Right lung (tissue), 10 donors: ENCODE results near the gene STAB1. TPM values are rescaled to one million over a fixed set of nuclear protein-coding genes. Genes with fewer than 3 reads are reported as not detected.

Source experiments
- DNase-seq, 2 donors: peaks; one replicate each; pipeline ENCODE4 v3.0.0-alpha.2; 2013
- long read RNA-seq, 8 donors: transcript quantifications; one replicate each; lab custom pipeline, GENCODE V29; 2026
- polyA plus RNA-seq, 5 donors: library from polyadenylated mRNA; unstranded; fragments of 120-200 nt; gene quantifications; one replicate each; pipeline versions ENCODE4 v1.2.1 to v1.2.3, GENCODE V29; 2013; ENCODE audit warnings: inconsistent platforms in 1 of 5, low replicate concordance in 1 of 5; ENCODE audit not compliant: insufficient read length in 5 of 5, insufficient read depth in 1 of 5

The STAB1 gene, protein sequence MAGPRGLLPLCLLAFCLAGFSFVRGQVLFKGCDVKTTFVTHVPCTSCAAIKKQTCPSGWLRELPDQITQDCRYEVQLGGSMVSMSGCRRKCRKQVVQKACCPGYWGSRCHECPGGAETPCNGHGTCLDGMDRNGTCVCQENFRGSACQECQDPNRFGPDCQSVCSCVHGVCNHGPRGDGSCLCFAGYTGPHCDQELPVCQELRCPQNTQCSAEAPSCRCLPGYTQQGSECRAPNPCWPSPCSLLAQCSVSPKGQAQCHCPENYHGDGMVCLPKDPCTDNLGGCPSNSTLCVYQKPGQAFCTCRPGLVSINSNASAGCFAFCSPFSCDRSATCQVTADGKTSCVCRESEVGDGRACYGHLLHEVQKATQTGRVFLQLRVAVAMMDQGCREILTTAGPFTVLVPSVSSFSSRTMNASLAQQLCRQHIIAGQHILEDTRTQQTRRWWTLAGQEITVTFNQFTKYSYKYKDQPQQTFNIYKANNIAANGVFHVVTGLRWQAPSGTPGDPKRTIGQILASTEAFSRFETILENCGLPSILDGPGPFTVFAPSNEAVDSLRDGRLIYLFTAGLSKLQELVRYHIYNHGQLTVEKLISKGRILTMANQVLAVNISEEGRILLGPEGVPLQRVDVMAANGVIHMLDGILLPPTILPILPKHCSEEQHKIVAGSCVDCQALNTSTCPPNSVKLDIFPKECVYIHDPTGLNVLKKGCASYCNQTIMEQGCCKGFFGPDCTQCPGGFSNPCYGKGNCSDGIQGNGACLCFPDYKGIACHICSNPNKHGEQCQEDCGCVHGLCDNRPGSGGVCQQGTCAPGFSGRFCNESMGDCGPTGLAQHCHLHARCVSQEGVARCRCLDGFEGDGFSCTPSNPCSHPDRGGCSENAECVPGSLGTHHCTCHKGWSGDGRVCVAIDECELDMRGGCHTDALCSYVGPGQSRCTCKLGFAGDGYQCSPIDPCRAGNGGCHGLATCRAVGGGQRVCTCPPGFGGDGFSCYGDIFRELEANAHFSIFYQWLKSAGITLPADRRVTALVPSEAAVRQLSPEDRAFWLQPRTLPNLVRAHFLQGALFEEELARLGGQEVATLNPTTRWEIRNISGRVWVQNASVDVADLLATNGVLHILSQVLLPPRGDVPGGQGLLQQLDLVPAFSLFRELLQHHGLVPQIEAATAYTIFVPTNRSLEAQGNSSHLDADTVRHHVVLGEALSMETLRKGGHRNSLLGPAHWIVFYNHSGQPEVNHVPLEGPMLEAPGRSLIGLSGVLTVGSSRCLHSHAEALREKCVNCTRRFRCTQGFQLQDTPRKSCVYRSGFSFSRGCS (N-terminal part only)
- 10 to 100 TPM; 40.9 to 60.8 (median 43.4) TPM for polyA plus RNA-seq
- long read RNA-seq, donor 1: 0 reads
- long read RNA-seq, donor 2: 0 reads
- long read RNA-seq, donor 3: 0 reads
- long read RNA-seq, donor 4: 0 reads
- long read RNA-seq, donor 5, partial matches to known transcripts: 259 of 384 reads
- long read RNA-seq, donor 5, other reads (novel, unspliced or antisense): 124 of 384 reads
- long read RNA-seq, donor 6, partial matches to known transcripts: 73 of 75 reads
- long read RNA-seq, donor 6, other reads (novel, unspliced or antisense): 0 of 75 reads
- long read RNA-seq, donor 7: 0 reads
- long read RNA-seq, donor 8: 0 reads

DNA sequence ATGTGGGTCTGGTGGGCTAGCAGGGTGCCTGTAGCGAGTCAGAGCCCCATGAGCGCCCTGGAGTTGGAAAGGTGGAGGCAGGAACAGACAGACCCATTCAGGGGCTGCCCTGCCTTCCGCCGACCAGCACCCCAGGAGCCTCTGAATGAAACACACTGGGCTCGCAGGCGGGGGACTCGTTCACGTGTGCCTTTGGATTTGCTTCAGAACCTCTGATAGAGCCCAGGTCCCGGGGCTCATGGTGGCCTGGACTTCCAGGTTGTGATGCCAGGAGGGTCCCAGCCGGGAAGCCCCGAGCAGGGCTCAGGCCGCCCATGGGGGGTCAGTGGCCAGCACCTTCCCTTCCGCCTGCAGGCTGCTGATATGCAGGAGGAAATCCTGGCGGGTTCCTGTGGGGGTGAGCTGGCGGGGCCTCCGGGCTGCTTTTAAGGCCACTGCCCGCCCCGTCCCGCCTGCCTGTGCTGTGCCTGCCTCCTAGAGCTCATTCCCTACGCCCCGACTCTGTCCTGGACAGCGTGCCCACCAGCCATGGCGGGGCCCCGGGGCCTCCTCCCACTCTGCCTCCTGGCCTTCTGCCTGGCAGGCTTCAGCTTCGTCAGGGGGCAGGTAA is at the start of gene STAB1:
Gene STAB1, plus strand, starts transcription at position 453 of the 610 bp plus-strand sequence. Its CDS starts 76 bp downstream, at position 529.
- DNase-seq: peak in 1 of 2 donors; percentile 27

- DNase-seq: no peak
Measured at GRCh38 chr3:52446042-52446441, 49.1 kb upstream of the STAB1 start.

DNA sequence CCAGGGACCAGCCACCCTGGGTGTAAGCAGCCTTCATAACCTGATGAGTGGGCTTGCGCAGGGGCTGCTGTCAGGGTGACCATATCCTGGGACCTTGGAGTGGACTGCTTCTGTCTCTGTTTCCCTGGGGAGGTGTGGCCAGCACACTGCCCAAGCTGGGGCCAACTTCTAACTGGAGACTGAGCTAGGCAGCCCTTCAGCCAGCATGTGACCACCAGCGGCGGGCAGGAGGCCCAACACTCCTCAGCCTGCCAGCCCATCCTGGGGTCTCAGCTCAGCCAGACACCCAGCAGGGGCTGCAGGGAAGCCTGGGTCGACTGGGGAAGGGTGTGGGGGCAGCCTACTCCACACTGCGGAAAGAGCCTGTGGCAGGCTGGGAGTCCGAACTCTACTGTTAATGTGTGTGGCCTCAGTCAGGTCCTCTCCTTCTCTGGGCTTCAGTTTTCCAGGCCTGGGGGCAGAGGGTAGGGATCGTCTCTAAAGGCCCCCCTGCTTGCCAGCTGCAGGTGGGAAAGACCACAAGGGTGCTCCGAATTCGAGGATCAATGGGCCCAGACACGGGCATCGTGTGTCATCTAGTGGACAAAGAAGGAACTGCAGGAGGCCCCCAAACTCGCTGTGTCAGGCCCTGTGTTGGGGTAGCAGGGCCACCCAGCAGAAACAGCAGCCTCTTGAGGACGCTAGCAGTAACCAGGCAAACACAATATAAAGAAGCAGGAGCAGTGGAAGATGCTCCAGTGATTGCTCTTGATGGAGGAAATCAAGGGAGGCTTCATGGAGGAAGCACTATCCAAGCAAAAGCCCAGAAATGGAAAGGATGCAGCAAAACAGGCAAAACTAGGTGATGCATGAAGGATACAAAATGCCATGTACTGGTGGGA is 48.3 kb upstream of the STAB1 start:
- DNase-seq: peak in 1 of 2 donors; percentile 57

- no peak for DNase-seq
Measured at GRCh38 chr3:52447512-52448355, 47.4 kb upstream of the STAB1 start.

DNA sequence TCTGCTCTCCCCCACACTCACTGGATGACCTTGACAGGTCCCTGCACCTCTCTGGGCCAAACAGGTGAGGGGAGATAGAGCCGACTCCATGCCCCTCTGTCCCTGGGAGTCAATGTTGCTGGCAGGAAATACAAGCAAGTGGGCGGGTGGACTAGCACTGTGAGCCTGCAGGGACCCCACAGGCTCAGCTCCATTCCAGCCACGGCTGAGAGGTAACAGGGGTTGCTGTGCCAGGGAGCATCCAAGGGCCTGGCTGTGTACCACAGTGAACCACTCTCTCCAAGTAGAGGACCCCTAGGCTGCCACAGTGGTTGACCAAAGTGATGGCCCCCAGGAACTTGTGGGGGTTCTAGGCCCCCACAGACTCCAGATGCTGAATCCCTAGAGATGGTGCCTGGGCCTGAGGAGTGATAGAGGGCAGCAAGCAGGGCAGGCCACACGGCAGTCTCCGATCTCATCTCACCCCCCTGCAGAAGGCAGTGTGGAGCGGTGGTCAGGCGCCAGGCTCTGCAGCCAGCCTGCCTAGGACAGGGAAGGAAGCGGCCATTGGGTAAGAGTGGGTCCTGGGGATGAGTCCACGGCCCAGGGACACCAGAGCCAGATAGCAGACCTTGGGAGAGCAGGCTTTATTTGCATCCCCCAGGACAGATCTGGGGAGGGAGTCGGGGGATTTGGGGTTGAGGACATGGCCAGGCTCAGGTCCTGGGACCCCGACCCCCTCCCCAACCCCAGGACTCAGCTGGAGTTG is 44.5 kb upstream of the STAB1 start:
- no peak for DNase-seq

- no peak for DNase-seq
Measured at GRCh38 chr3:52451237-52452083, 43.7 kb upstream of the STAB1 start.

DNA sequence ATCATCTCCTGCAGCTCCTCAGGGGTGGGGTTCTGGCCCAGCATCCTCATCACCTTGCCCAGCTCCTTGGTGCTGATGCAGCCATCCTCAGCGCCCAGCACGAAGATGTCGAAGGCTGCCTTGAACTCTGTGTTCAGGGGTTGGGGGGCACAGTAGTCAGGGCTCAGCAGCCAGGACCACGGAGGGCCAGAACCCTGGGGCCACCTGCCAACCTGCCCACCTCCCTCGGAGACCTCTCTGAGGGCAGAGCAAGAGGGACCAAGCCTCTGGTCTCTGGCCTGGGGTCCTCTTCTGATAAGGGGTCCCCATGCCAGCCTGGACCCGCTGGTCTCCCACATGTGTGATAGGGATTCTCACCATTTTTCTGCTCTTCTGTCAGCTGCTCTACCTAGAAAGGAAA is 43.0 kb upstream of the STAB1 start:
- DNase-seq: no peak

- no peak for DNase-seq
Measured at GRCh38 chr3:52452570-52453221, 42.4 kb upstream of the STAB1 start.

- DNase-seq: no peak
Measured at GRCh38 chr3:52453496-52454249, 41.5 kb upstream of the STAB1 start, which contains the start of gene TNNC1. TSS of gene TNNC1 (minus strand) at chr3:52454041. CDS start at chr3:52454015, 26 bp downstream.

DNA sequence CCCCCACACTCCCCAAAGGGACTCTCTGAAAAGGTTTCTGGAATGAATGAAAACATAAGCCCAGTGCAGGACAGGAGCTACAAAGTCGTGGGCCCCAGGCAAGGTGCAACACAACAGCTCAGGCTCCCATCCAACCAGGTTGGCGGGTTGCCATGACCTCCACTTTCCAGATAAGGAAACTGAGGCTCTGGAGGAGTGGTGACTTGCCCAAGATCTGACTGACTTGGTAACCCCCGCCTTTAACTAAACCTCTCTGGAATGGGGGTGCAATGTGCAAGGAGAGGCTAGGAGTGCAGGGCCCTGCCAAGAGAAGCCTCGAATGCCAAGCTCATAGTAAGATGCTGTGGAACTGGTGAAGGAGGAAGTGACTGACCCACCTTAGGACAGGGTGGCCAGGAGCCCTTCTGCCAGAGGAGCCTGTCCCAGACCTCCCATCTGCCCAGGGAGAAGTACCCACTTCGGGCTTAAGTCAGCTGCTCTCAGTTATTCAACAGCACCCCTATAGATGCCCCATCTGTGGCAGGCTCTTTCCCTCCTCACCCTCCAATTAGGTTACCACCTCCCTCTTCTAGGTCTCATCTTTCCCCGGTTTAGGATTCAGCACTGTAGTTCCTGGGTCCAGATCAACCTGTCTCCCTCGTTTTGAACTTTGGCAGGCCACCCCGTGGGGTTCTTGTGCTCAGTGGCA is 40.7 kb upstream of the STAB1 start:
- DNase-seq: no peak

DNA sequence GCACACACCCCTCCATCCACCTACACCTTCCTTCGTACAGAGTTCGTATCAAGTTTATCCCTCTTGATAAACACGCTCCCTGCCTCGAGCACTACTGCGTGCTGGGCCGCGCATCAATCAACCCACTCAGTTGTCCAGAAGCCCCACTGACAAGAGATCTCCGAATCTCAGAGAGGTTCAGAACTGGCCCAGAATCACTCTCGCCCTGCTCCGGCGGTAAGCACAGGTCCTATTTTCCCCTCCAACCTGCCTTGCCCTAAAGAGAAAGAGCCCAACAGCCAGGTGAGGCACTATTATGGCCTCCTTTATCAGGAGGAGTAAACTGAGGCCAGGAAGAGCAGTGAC is 40.2 kb upstream of the STAB1 start:
- DNase-seq: no peak

DNA sequence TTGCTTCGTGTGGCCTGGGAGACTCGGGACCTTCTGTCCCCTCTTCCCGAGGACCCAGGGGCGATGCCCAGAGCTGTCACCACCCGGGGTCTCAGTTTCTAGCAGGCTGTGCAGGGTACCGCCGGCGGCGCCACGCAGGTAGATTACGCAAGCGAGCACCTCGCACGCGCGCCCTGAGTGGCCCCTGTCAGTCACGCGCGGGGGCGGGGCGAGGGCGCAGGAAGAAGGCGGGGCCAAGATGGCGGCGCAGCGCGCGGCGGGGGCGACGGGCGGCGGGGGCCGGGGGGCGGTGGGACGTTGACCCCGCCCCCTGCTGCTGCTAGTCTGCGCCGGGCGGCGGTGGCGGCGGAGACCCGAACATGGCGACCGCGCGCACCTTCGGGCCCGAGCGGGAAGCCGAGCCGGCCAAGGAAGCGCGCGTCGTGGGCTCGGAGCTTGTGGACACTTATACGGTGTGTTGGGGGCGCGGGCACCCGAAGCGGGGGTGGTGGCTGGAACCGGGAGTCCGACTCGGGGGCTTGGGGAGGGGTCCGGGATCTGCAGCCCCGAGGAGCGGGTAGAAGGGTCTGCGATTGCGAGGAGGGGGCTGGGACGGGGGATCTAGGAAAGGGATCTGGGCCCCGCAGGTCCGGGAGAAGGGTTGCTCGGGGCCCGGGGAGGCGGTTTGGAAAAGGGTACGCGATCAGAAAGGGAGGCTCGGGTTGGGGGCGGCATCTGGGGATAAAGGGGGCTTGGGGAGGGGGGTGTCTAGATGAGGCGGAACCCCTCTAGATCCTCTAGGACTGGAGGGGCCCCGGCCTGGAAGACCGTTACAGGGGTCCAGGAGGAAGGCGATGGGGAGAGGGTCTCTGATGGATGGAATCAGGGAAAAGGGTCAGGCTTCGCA is 39.6 kb upstream of the STAB1 start, which contains the start of gene NISCH:
Gene NISCH, plus strand, starts transcription at position 322 of the 886 bp plus-strand sequence. Its CDS starts 38 bp downstream, at position 360.
- DNase-seq: peak; percentile 78 to 85

DNA sequence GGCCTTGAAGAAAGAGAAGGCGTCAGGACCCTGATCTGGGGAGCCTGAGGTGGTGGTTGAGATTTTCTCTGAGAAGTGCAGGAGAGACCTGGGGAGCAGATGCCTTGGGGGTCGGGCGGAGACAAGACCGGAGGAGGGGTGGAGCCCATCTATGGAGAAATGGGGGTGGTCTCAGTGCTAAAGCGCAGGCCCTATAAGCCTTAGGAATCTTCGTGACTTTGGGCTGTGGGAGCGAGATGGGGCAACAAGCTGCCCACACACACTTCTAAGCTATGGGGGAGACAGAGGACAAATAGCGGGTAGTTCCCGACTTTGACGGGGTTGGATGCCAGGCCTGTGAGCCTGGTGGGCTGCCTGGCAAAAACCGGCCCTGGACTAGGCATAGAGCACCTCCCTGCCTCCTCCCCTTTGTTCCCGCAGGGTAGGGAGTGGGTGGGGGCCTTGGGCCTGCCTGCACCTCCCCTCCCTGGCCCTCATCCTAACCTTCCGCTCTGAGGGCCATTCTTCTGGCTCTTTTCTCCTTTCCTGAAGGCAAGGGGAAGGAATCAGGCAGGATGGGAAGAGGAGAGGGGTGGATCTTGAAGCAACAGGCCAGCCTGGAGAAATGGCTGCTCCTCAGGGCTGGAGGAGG is 38.9 kb upstream of the STAB1 start:
- DNase-seq: peak; percentile 29 to 40
